GM12874 (cell line): ENCODE data around the gene TMEM184A.

ENCODE experiments used
- TF ChIP-seq, protein P1 (sequence below): IDR thresholded peaks from 2 replicates; pipeline ENCODE4 v1.5.1; 2011; ENCODE audit warnings: low read depth, mild to moderate bottlenecking, control low read depth, low read length, moderate library complexity; ENCODE audit not compliant: insufficient read depth

Gene TMEM184A

GRCh38 chr7:1497293-1497927 lies 58.6 kb downstream of the TMEM184A start:
- TF ChIP-seq, protein P1, sequence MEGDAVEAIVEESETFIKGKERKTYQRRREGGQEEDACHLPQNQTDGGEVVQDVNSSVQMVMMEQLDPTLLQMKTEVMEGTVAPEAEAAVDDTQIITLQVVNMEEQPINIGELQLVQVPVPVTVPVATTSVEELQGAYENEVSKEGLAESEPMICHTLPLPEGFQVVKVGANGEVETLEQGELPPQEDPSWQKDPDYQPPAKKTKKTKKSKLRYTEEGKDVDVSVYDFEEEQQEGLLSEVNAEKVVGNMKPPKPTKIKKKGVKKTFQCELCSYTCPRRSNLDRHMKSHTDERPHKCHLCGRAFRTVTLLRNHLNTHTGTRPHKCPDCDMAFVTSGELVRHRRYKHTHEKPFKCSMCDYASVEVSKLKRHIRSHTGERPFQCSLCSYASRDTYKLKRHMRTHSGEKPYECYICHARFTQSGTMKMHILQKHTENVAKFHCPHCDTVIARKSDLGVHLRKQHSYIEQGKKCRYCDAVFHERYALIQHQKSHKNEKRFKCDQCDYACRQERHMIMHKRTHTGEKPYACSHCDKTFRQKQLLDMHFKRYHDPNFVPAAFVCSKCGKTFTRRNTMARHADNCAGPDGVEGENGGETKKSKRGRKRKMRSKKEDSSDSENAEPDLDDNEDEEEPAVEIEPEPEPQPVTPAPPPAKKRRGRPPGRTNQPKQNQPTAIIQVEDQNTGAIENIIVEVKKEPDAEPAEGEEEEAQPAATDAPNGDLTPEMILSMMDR, result no peak

- TF ChIP-seq, protein P1, result no peak
Observed at GRCh38 chr7:1496531-1497292, 59.3 kb downstream of the TMEM184A start.

- TF ChIP-seq, protein P1, result no peak
Observed at GRCh38 chr7:1495564-1496242, 60.3 kb downstream of the TMEM184A start.

- TF ChIP-seq, protein P1, result no peak
Observed at GRCh38 chr7:1494866-1495563, 61.0 kb downstream of the TMEM184A start.

GRCh38 chr7:1494447-1494846 lies 61.6 kb downstream of the TMEM184A start:
- TF ChIP-seq, protein P1, result no peak

DNA sequence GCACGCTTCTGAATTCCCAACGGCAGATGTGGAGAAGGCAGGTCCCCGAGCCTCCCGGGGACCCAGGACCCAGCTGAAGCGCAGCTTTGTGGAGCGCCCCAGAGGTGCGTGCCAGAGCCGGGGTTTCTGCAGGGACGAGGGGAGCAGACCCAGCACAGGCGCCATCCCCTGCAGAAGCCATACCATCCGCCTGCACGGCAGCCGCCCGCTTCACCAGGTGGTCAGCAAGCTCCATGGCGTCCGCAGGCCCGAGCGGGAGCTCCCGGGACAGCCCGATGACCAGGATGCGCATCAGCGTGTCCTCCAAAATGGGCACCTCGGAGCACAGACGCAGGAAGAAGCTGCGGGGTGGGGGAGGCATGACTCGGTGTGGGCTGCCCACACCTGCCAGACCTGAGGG lies 62.4 kb downstream of the TMEM184A start:
- TF ChIP-seq, protein P1, result no peak

- TF ChIP-seq, protein P1, result no peak
Observed at GRCh38 chr7:1493129-1493528, 62.9 kb downstream of the TMEM184A start.
